SK-N-MC (cell line): Measurements from ENCODE around the gene HAUS6.

Experiments used
- EZH2 ChIP-seq: fragments of 200-600 bp; sonication (generic); IDR thresholded peaks from one replicate; pipeline ENCODE4 v1.6.1; 2017; ENCODE audit warnings: antibody characterized with exemption
- FOXP2 ChIP-seq: optimal IDR thresholded peaks from 2 replicates; pipeline ENCODE3; 2011; ENCODE audit warnings: mild to moderate bottlenecking, moderate library complexity; ENCODE audit not compliant: insufficient read depth; ENCODE audit errors: extremely low read length, control extremely low read depth
- POLR2AphosphoS5 ChIP-seq: IDR thresholded peaks from 2 replicates; pipeline ENCODE4 v1.6.1; 2012; ENCODE audit warnings: mild to moderate bottlenecking, low read depth, low read length, borderline replicate concordance

GRCh38 chr9:19130436-19130835 is 27.7 kb upstream of the HAUS6 start:
- TF ChIP-seq EZH2, result no peak
- TF ChIP-seq POLR2AphosphoS5, result no peak
- no peak for TF ChIP-seq FOXP2
